ENCODE measurements around the gene IL4I1. TPM values are rescaled to one million over a fixed set of nuclear protein-coding genes. Genes with fewer than 3 reads are reported as not detected.

Gene IL4I1
- total RNA-seq, 2 donors from 2014 or later = 0.14 to 2.5 TPM

- Histone ChIP-seq H3K4me1 (replicated peaks) (peaks cover 12% of the 10 kb centered on the region), H3K27ac (peak within 1 kb of the TSS; percentile 99), H3K36me3 (peaks cover 7 to 19% of the 10 kb centered on the region in 2 donors), H3K9me3 (no peaks in the 10 kb centered on the region), H3K4me3 (peak within 1 kb of the TSS; percentile 94 to 98), H3K27me3 (replicated peaks; ENCODE audit: insufficient read depth) (no peaks in the 10 kb centered on the region)
- intact Hi-C loops (cut with DNase I) = no loop called here
- peak; percentile 86 for TF ChIP-seq POLR2A (IDR thresholded peaks at IDR 0.05)
- peak; percentile 98 for TF ChIP-seq POLR2AphosphoS5 (IDR thresholded peaks at IDR 0.05)
- TF ChIP-seq CTCF (IDR thresholded peaks at IDR 0.05) = peak in 1 of 4 experiments; percentile 21
- DNase-seq (ENCODE audit: low spot score) = peak; percentile 100
- 0% methylated on average over 48 of the region's 61 CpGs for WGBS
These were observed 19.4 kb downstream of the IL4I1 start, which contains the start of the genes AKT1S1 and TBC1D17 for GRCh38 chr19:49877020-49877878. Gene AKT1S1, minus strand, starts transcription at chr19:49877355. Its CDS starts 4,060 bp downstream, at chr19:49873295. Gene TBC1D17, plus strand, starts transcription at chr19:49877702. Its CDS starts 22 bp downstream, at chr19:49877724.

- Histone ChIP-seq H3K36me3 (peaks cover 6 to 12% of the 10 kb centered on the region in 2 donors), H3K27ac (peak overlapping the region; percentile 99), H3K4me3 (peak overlapping the region; percentile 94 to 98), H3K4me1 (replicated peaks) (peaks cover 12% of the 10 kb centered on the region), H3K27me3 (replicated peaks; ENCODE audit: insufficient read depth) (no peaks in the 10 kb centered on the region), H3K9me3 (no peaks in the 10 kb centered on the region)
- WGBS = under 1% methylated on average over 46 of the region's 46 CpGs
- TF ChIP-seq POLR2A (IDR thresholded peaks at IDR 0.05) = peak; percentile 36
- no peak for TF ChIP-seq CTCF (IDR thresholded peaks at IDR 0.05)
- TF ChIP-seq POLR2AphosphoS5 (IDR thresholded peaks at IDR 0.05) = peak; percentile 96
- intact Hi-C loops (cut with DNase I) = no loop called here
- peak; percentile 98 for DNase-seq (ENCODE audit: low spot score)
These were observed 20.2 kb downstream of the IL4I1 start for GRCh38 chr19:49876422-49877019.

GRCh38 chr19:49875857-49876421 lies 20.7 kb downstream of the IL4I1 start:
- peak; percentile 57 for DNase-seq (ENCODE audit: low spot score)
- H3K9me3 ChIP-seq = no peaks in the 10 kb centered on the region
- TF ChIP-seq POLR2A (IDR thresholded peaks at IDR 0.05) (no peak), POLR2AphosphoS5 (IDR thresholded peaks at IDR 0.05) (no peak)
- H3K4me1 ChIP-seq (replicated peaks) = peaks cover 12% of the 10 kb centered on the region
- peak overlapping the region; percentile 94 to 98 for H3K4me3 ChIP-seq
- no peaks in the 10 kb centered on the region for H3K27me3 ChIP-seq (replicated peaks; ENCODE audit: insufficient read depth)
- H3K36me3 ChIP-seq = peaks cover 6 to 7% of the 10 kb centered on the region in 2 donors
- WGBS = under 1% methylated on average over 25 of the region's 28 CpGs
- intact Hi-C loops (cut with DNase I) = no loop called here
- peak overlapping the region; percentile 99 for H3K27ac ChIP-seq

GRCh38 chr19:49875177-49875576 lies 21.5 kb downstream of the IL4I1 start:
- Histone ChIP-seq H3K9me3 (no peaks in the 10 kb centered on the region), H3K27ac (peak overlapping the region; percentile 99), H3K36me3 (peaks cover 0 to under 1% of the 10 kb centered on the region in 2 donors), H3K4me1 (replicated peaks) (peaks cover 12% of the 10 kb centered on the region), H3K27me3 (replicated peaks; ENCODE audit: insufficient read depth) (no peaks in the 10 kb centered on the region), H3K4me3 (peak overlapping the region in 1 of 2 donors; percentile 98)
- no peak for DNase-seq (ENCODE audit: low spot score)
- WGBS = 90% methylated on average over 4 of the region's 4 CpGs
- no peak for TF ChIP-seq POLR2AphosphoS5 (IDR thresholded peaks at IDR 0.05)
- no peak for TF ChIP-seq POLR2A (IDR thresholded peaks at IDR 0.05)
- TF ChIP-seq CTCF (IDR thresholded peaks at IDR 0.05) = no peak
- intact Hi-C loops (cut with DNase I) = no loop called here

All from prostate gland (tissue), 2 donors.